GM12875 (cell line): ENCODE measurements around the gene FAM53B.

ENCODE experiments used
- H3K4me3 ChIP-seq: one replicate; pipeline ENCODE4 v1.5.1; 2011; ENCODE audit warnings: low read depth, low read length, control low read depth
- CTCF ChIP-seq: IDR thresholded peaks from 2 replicates; pipeline ENCODE4 v1.5.1; 2011; ENCODE audit warnings: low read depth, mild to moderate bottlenecking, control low read depth, inconsistent platforms, low read length, moderate library complexity, borderline replicate concordance; ENCODE audit not compliant: insufficient read depth

FAM53B gene

GRCh38 chr10:124693396-124693795, 50.8 kb downstream of the FAM53B start:
- no peak overlapping the region for H3K4me3 ChIP-seq
- TF ChIP-seq CTCF = no peak

GRCh38 chr10:124692100-124692446, 52.1 kb downstream of the FAM53B start:
- no peak overlapping the region for H3K4me3 ChIP-seq
- no peak for TF ChIP-seq CTCF

DNA sequence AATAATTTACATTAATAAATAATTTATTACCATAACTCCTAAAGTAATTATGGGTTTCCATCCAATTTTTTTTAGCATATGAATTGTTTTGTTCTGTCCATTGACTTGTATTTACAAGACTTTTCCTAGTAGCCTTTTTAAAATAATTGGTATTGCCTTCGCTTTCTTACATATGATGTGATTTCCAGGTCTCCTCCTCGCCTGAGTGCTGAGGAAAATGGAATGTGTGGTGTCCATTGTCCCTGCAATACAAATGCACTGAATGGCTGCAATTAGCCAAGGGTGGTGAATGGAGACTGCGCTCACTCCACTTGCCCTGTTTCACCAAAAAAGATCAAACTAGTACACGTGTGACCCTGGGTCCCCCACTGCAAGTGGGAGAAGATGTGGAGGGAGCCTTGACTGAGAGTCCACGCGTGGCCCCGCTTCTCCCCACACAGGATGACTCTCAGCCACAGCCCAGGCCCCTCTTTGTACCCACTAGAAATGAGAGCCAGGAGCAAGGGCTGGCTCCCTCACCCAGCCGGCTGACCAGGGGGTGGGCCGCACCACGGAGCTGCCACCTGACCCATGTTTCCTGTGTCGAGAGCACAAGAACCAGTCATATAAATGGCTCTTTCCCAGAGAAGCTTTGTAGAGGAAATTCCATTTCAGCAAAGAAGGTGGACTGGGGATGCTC, 52.6 kb downstream of the FAM53B start:
- TF ChIP-seq CTCF = no peak
- no peak overlapping the region for H3K4me3 ChIP-seq

DNA sequence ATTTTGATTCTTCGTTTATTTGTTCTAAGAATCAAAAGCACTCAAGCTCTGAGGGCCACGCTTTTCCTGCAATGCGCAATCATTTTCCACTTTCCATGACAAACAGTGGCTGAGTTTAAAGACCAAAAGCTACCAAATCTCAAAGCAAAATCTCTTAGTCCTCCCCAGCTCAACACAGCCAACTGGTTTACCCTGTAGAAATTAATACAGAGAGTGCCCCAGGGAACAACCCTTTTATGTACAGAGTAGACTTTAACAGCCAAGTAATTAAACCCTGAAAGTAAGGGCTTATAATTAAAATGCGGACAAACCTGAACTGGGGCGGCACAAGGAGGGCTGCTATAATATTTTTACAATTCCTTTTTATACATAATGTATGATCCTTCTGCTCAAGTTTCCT, 53.2 kb downstream of the FAM53B start:
- no peak overlapping the region for H3K4me3 ChIP-seq
- no peak for TF ChIP-seq CTCF

- no peak for TF ChIP-seq CTCF
- H3K4me3 ChIP-seq = no peak overlapping the region
Observed at GRCh38 chr10:124689911-124690498, 54.2 kb downstream of the FAM53B start.

DNA sequence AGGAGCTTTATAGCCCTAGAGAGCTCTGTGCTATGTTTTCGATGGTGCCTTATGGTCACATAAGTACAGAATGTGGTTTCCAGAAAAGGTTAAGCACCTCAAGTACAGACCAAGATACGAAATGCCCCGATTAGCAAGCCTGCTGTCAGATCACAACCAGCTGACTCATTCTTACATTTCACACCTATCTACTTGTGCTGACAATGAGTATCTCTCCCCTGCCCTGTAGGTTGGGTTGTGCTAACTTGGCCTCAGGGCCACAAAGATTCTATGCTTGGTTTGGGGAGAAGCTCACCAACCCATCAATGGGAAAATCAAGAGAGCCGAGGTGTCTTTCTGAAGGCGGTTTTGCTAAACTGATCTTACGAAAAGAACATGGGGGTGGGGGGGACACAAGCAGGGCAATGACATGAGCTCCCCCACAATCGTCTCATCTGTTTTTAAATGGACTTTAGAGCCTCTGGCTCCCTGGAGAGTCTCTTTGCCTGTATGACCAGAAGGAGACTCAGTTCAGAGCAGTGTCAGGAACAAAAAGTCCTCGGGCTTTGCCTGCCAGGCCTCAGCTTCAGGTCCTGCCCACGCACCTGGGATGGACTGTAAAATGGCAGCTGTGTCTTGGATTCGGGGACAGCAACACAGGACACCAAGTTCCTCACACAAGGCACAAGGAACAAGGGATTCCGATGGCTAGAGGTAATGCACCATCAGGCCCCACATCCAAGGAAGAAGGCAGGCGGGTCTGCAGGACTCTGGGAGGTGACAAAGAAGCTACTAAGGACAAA, 55.1 kb downstream of the FAM53B start:
- no peak for TF ChIP-seq CTCF
- H3K4me3 ChIP-seq = no peak overlapping the region
